Spleen (tissue), 11 donors: ENCODE measurements around the gene BRINP1. TPM values are rescaled to one million over a fixed set of nuclear protein-coding genes. Genes with fewer than 3 reads are reported as not detected.

Experiments used
- DNase-seq: peaks from one replicate; pipeline ENCODE4 v3.0.0-alpha.2; 2020
- H3K27ac ChIP-seq, 8 donors: fragments of 200-600 bp; sonication (generic) in 7 of 8; 1 replicate in 4 of 8; 2 replicates in 4 of 8; pipeline versions ENCODE4 v1.5.0 to v1.8.0; 2016 to 2021; ENCODE audit warnings: inconsistent platforms in 4 of 8, mild to moderate bottlenecking in 4 of 8, moderate library complexity in 1 of 8
- H3K27me3 ChIP-seq, 7 donors: fragments of 200-600 bp; sonication (generic) in 6 of 7; replicated peaks in 1 of 7; 1 replicate in 4 of 7; 2 replicates in 3 of 7; pipeline versions ENCODE4 v1.5.0 to v1.8.0; 2016 to 2021; ENCODE audit warnings: inconsistent platforms in 3 of 7, mild to moderate bottlenecking in 1 of 7
- H3K36me3 ChIP-seq, 6 donors: fragments of 200-600 bp; sonication (generic) in 5 of 6; 1 replicate in 4 of 6; 2 replicates in 2 of 6; pipeline versions ENCODE4 v1.5.0 to v1.8.0; 2016 to 2021; ENCODE audit warnings: inconsistent platforms in 2 of 6
- H3K4me1 ChIP-seq, 6 donors: fragments of 200-600 bp; sonication (generic) in 5 of 6; 1 replicate in 3 of 6; 2 replicates in 3 of 6; pipeline versions ENCODE4 v1.5.0 to v1.8.0; 2016 to 2021; ENCODE audit warnings: inconsistent platforms in 3 of 6
- H3K4me3 ChIP-seq, 8 donors: fragments of 200-600 bp; sonication (generic) in 7 of 8; 1 replicate in 4 of 8; 2 replicates in 4 of 8; pipeline versions ENCODE4 v1.5.0 to v1.8.0; 2016 to 2021; ENCODE audit warnings: inconsistent platforms in 4 of 8, mild to moderate bottlenecking in 4 of 8, moderate library complexity in 2 of 8
- H3K9me3 ChIP-seq, 8 donors: fragments of 200-600 bp; sonication (generic) in 7 of 8; 1 replicate in 4 of 8; 2 replicates in 4 of 8; pipeline versions ENCODE4 v1.5.0 to v1.8.0; 2016 to 2021; ENCODE audit warnings: inconsistent platforms in 4 of 8
- POLR2A ChIP-seq, 3 donors: fragments of 450-650 bp; IDR thresholded peaks; one replicate each; pipeline ENCODE4 v1.5.1; 2017; ENCODE audit warnings: antibody characterized with exemption in 3 of 3, mild to moderate bottlenecking in 1 of 3
- POLR2AphosphoS5 ChIP-seq, 3 donors: sonication (generic); formaldehyde crosslinking; IDR thresholded peaks; one replicate each; pipeline ENCODE4 v1.5.1; 2017; ENCODE audit warnings: antibody characterized with exemption in 3 of 3
- WGBS, 5 donors: extraction: QIAGEN DNeasy Blood & Tissue Kit in 3 of 5; methylation state at CpG; one replicate each; pipeline versions ENCODE4 v1.1.5 to v1.1.7; 2013 to 2018; 5-methylcytosine and 5-hydroxymethylcytosine counted together
- intact Hi-C: fragments of 100-400 bp; cut with DNase I; formaldehyde crosslinking; loops from one replicate; pipeline ENCODE4 v1.15.0; 2023; ENCODE audit warnings: low total_unique reads
- polyA plus RNA-seq, 3 donors: library from polyadenylated mRNA; stranded (reverse); fragments of 200-250 nt; gene quantifications; one replicate each; pipeline ENCODE4 v1.2.1, GENCODE V29; 2013
- total RNA-seq, 7 donors: library from RNA; depleted of rRNA in 3 of 7; stranded (reverse); fragments of >200 nt in 3 of 7; fragmentation: NEBNext Ultra II Directional in 4 of 7; extraction: Animal tissue kit (Norgen Biotek cat#: 25700) in 4 of 7; gene quantifications; one replicate each; pipeline versions ENCODE4 v1.1.0 to v1.2.1, GENCODE V29; 2016 to 2021
- TF ChIP-seq, protein P1 (sequence below), 11 experiments: fragments of 200-600 bp in 7 of 11; fragments of 450-650 bp in 4 of 11; sonication (generic) in 4 of 11; IDR thresholded peaks in 8 of 11; conservative IDR thresholded peaks in 3 of 11; 1 replicate in 7 of 11; 2 replicates in 4 of 11; pipeline versions ENCODE4 v1.4.0 to v1.8.0; 2016 to 2021; ENCODE audit warnings: antibody characterized with exemption in 11 of 11, inconsistent platforms in 4 of 11, mild to moderate bottlenecking in 1 of 11
- donor health status: healthy with polysubstance abuse.
- donor health status: DM: no; HTN: no; CAD: no; lungs with moderate emphysema.
- donor health status: DM: no; HTN: no; CAD: no.
- donor health status: Bipolar disorder and iron deficiency.
- donor health status: healthy.
- donor health status: DM: no; HTN: no; CAD: no.
- donor health status: DM: yes; HTN: yes; CAD: no.

BRINP1 gene
- total and polyA plus RNA-seq, 10 donors, result 0.05 to 1.2 (median 0.32) TPM; not detected in 1

DNA sequence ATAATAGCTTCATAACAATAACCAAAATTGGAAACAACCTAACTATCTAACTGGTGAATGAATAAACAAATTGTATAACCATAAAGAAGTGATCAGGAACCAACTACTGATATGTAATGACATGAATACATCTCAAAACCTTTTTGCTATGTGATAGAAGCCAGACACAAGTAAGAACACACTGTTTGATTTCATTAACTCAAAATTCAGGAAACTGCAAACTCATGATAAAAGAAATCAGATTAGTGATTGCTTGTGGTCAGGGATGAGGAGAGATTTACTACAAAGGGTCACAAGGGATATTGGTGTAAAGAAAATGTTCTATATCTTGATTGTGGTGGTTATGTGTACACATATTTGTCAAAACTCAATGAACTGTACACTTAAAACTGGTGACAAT is 22.6 kb upstream of the BRINP1 start:
- H3K27ac ChIP-seq, result no peak overlapping the region
- no peaks in the 10 kb centered on the region for H3K27me3 ChIP-seq
- H3K4me1 ChIP-seq, result no peaks in the 10 kb centered on the region
- no peak for DNase-seq
- no peak overlapping the region for H3K4me3 ChIP-seq
- intact Hi-C loops, result no loop called here
- TF ChIP-seq, protein P1, sequence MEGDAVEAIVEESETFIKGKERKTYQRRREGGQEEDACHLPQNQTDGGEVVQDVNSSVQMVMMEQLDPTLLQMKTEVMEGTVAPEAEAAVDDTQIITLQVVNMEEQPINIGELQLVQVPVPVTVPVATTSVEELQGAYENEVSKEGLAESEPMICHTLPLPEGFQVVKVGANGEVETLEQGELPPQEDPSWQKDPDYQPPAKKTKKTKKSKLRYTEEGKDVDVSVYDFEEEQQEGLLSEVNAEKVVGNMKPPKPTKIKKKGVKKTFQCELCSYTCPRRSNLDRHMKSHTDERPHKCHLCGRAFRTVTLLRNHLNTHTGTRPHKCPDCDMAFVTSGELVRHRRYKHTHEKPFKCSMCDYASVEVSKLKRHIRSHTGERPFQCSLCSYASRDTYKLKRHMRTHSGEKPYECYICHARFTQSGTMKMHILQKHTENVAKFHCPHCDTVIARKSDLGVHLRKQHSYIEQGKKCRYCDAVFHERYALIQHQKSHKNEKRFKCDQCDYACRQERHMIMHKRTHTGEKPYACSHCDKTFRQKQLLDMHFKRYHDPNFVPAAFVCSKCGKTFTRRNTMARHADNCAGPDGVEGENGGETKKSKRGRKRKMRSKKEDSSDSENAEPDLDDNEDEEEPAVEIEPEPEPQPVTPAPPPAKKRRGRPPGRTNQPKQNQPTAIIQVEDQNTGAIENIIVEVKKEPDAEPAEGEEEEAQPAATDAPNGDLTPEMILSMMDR (IDR thresholded peaks at IDR 0.05 in 8 of 11, conservative IDR thresholded peaks at IDR 0.05 in 3 of 11), result no peak
- TF ChIP-seq POLR2AphosphoS5 (IDR thresholded peaks at IDR 0.05) (no peak), POLR2A (IDR thresholded peaks at IDR 0.05) (no peak)
- no peaks in the 10 kb centered on the region for H3K9me3 ChIP-seq
- H3K36me3 ChIP-seq, result no peaks in the 10 kb centered on the region

DNA sequence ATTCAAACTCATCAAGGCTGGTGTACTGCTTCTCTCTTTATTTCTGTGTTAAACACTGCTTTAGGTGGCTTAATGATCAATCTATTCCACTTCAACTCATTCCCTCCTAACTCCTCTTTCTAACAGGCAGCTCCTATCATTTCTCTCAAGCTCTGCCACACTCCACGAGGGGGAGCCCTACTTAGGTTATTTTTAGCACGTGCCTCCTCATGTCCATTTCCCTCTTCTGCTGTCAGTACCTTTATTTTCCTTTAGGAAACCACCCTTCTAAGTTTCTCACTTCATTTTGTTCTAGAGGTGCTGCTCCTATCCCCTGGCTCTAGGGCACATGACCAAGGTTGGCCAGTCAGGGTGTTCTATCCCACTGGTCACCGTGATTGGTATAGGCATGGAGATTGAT is 6.7 kb upstream of the BRINP1 start:
- WGBS, 5 donors, result 29 to 36% (median 32%) methylated on average over 3 of the region's 3 CpGs
- TF ChIP-seq, protein P1 (IDR thresholded peaks at IDR 0.05 in 8 of 11, conservative IDR thresholded peaks at IDR 0.05 in 3 of 11), result no peak
- TF ChIP-seq POLR2A (IDR thresholded peaks at IDR 0.05) (no peak), POLR2AphosphoS5 (IDR thresholded peaks at IDR 0.05) (no peak)
- H3K4me1 ChIP-seq, result no peaks in the 10 kb centered on the region
- H3K27me3 ChIP-seq, result peaks cover 0 to 13% (median 0%) of the 10 kb centered on the region in 7 donors
- H3K4me3 ChIP-seq, result no peak overlapping the region
- H3K27ac ChIP-seq, result no peak overlapping the region
- intact Hi-C loops, result no loop called here
- no peaks in the 10 kb centered on the region for H3K36me3 ChIP-seq
- peaks cover 0 to 5% (median 0%) of the 10 kb centered on the region in 8 donors for H3K9me3 ChIP-seq
- no peak for DNase-seq

DNA sequence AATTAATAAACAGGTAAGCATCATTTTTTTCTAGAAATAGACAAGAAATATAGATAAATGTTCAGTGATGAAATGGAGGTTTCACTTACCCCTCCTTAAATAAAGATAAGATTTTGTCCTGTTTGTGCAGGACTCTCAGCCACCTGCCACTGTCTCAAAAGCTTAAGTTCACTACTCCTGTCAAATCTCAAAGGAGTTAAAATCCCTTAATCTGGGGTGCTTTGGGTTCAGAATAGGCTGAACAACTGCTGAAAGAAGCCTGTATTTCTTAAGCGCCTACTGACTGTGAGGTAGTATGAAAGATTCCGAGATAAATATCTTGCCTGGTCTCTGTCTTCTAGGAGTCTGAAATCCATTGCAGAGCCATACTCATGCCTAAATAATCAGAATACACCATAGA is 3.7 kb upstream of the BRINP1 start:
- no peak for DNase-seq
- Histone ChIP-seq H3K27ac (no peak overlapping the region), H3K4me1 (peaks cover 0 to 13% (median 6%) of the 10 kb centered on the region in 6 donors), H3K36me3 (no peaks in the 10 kb centered on the region), H3K4me3 (no peak overlapping the region), H3K27me3 (peaks cover 3 to 42% (median 27%) of the 10 kb centered on the region in 7 donors), H3K9me3 (peaks cover 0 to 7% (median 0%) of the 10 kb centered on the region in 8 donors)
- intact Hi-C loops, result no loop called here
- TF ChIP-seq, protein P1 (IDR thresholded peaks at IDR 0.05 in 8 of 11, conservative IDR thresholded peaks at IDR 0.05 in 3 of 11), result no peak
- TF ChIP-seq POLR2AphosphoS5 (IDR thresholded peaks at IDR 0.05) (no peak), POLR2A (IDR thresholded peaks at IDR 0.05) (no peak)
- WGBS, 5 donors, result 92 to 96% (median 92%) methylated on average over 2 of the region's 2 CpGs

DNA sequence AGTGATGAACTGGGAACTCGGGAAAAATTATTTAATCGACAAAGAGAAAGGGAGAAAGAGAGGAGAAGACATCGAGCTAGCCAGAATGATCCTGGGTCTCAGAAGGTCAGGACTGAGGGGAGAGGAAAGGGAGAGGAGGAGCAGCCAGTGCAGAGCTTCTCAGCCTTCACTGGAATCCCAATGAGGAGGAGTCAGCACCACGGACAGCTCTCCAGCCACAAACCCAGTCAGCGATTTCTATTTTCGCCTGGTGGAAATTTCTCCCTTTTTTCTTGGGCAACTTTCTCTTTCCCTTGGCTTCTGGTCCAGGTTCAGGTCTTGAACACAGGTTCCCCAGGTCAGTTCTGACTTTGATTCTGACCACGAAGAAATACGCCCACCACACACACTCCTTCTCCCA is 1.6 kb upstream of the BRINP1 start:
- Histone ChIP-seq H3K4me3 (no peak overlapping the region), H3K27ac (no peak overlapping the region), H3K27me3 (peaks cover 3 to 57% (median 36%) of the 10 kb centered on the region in 7 donors), H3K4me1 (peaks cover 0 to 13% (median 6%) of the 10 kb centered on the region in 6 donors), H3K9me3 (peaks cover 0 to 7% (median 0%) of the 10 kb centered on the region in 8 donors), H3K36me3 (no peaks in the 10 kb centered on the region)
- no peak for DNase-seq
- intact Hi-C loops, result no loop called here
- TF ChIP-seq POLR2AphosphoS5 (IDR thresholded peaks at IDR 0.05), result no peak
- TF ChIP-seq, protein P1 (IDR thresholded peaks at IDR 0.05 in 8 of 11, conservative IDR thresholded peaks at IDR 0.05 in 3 of 11), result no peak
- TF ChIP-seq POLR2A (IDR thresholded peaks at IDR 0.05), result no peak
- 8 to 9% (median 9%) methylated on average over 8 of the region's 8 CpGs for WGBS, 5 donors
